H1 (cell line): Measurements from ENCODE around the gene TTC28.

Source experiments
- BRCA1 ChIP-seq: IDR thresholded peaks from 2 replicates; pipeline ENCODE4 v1.6.1; 2012; ENCODE audit warnings: low read depth, low read length, improper control_type of control experiment
- CBX5 ChIP-seq: fragments of 300-800, 300-1000 bp; sonication (generic); IDR thresholded peaks from 2 replicates; pipeline ENCODE4 v1.7.1; 2016; ENCODE audit warnings: antibody characterized with exemption, low read length, low read depth
- CBX8 ChIP-seq: fragments of 300-800, 300-1000 bp; sonication (generic); IDR thresholded peaks from 2 replicates; pipeline ENCODE4 v1.7.1; 2016; ENCODE audit warnings: low read depth, low read length, borderline replicate concordance
- CTCF ChIP-seq, 3 experiments: IDR thresholded peaks; 1 replicate in 2 of 3; 2 replicates in 1 of 3; pipeline versions ENCODE4 v1.5.1 to v1.6.1; 2011; ENCODE audit warnings: low read length in 3 of 3, mild to moderate bottlenecking in 3 of 3, inconsistent platforms in 2 of 3, low read depth in 1 of 3, moderate library complexity in 1 of 3; ENCODE audit not compliant: insufficient read depth in 1 of 3; ENCODE audit errors: control extremely low read depth in 1 of 3
- EGR1 ChIP-seq: IDR thresholded peaks from 2 replicates; pipeline ENCODE4 v1.6.1; 2011; ENCODE audit warnings: low read depth, low read length, borderline replicate concordance
- EP300 ChIP-seq, 2 experiments: IDR thresholded peaks; 1 replicate in 1 of 2; 2 replicates in 1 of 2; pipeline ENCODE4 v1.6.1; 2011 to 2012; ENCODE audit warnings: low read depth in 2 of 2, low read length in 2 of 2, mild to moderate bottlenecking in 2 of 2, borderline replicate concordance in 1 of 2, inconsistent platforms in 1 of 2, moderate library complexity in 1 of 2
- EZH2 ChIP-seq: fragments of 200-600 bp; sonication (generic); IDR thresholded peaks from 2 replicates; pipeline ENCODE4 v1.7.1; 2012; ENCODE audit warnings: low read depth, mild to moderate bottlenecking, moderate library complexity, low read length, inconsistent platforms; ENCODE audit not compliant: severe bottlenecking
- PHF8 ChIP-seq: fragments of 200-600 bp; sonication (generic); conservative IDR thresholded peaks from 2 replicates; pipeline ENCODE4 v1.7.1; 2012; ENCODE audit warnings: low read depth, mild to moderate bottlenecking, inconsistent platforms, low read length, moderate library complexity
- POLR2A ChIP-seq, 2 experiments: IDR thresholded peaks; 1 replicate in 1 of 2; 2 replicates in 1 of 2; pipeline ENCODE4 v1.6.1; 2011; ENCODE audit warnings: low read depth in 2 of 2, low read length in 2 of 2, mild to moderate bottlenecking in 2 of 2; ENCODE audit errors: control extremely low read depth in 1 of 2
- POLR2AphosphoS5 ChIP-seq: IDR thresholded peaks from 2 replicates; pipeline ENCODE4 v1.6.1; 2011; ENCODE audit warnings: low read depth, low read length
- RXRA ChIP-seq: IDR thresholded peaks from 2 replicates; pipeline ENCODE4 v1.6.1; 2011; ENCODE audit warnings: low read depth, mild to moderate bottlenecking, low read length, moderate library complexity; ENCODE audit not compliant: insufficient read depth
- TAF1 ChIP-seq: IDR thresholded peaks from 2 replicates; pipeline ENCODE4 v1.6.1; 2011; ENCODE audit warnings: mild to moderate bottlenecking, low read depth, low read length
- TAF7 ChIP-seq: optimal IDR thresholded peaks from 2 replicates; pipeline ENCODE3; 2011; ENCODE audit warnings: low read depth, mild to moderate bottlenecking, inconsistent platforms, low read length, moderate library complexity, borderline replicate concordance
- ZNF274 ChIP-seq: IDR thresholded peaks from 2 replicates; pipeline ENCODE4 v1.7.0; 2012; ENCODE audit warnings: low read length, borderline replicate concordance; ENCODE audit errors: extremely low read depth

GRCh38 chr22:27934069-27934468 is 745.6 kb downstream of the TTC28 start:
- TF ChIP-seq CBX8 (no peak), POLR2A (IDR thresholded peaks at IDR 0.05; ENCODE audit: control extremely low read depth in 1 of 2, low read depth in 2 of 2, low read length in 2 of 2) (no peak), CTCF (IDR thresholded peaks at IDR 0.05; ENCODE audit: control extremely low read depth in 1 of 3, insufficient read depth in 1 of 3, low read depth in 1 of 3, low read length in 3 of 3) (no peak), TAF1 (no peak), BRCA1 (no peak), EGR1 (no peak), PHF8 (no peak), RXRA (no peak), ZNF274 (no peak), EZH2 (no peak), EP300 (IDR thresholded peaks at IDR 0.05; ENCODE audit: borderline replicate concordance in 1 of 2, low read depth in 2 of 2, low read length in 2 of 2) (no peak), POLR2AphosphoS5 (no peak), TAF7 (no peak), CBX5 (no peak)
